Body of pancreas (tissue), 4 donors: ENCODE data around the gene FEM1B. TPM values are rescaled to one million over a fixed set of nuclear protein-coding genes. Genes with fewer than 3 reads are reported as not detected.

Experiments
- ATAC-seq: fragments of 150-250 bp; one replicate; pipeline ENCODE4 v1.9.1; 2016
- DNase-seq, 4 donors: peaks; one replicate each; pipeline ENCODE4 v3.0.0-alpha.2; 2019
- H3K27ac ChIP-seq, 4 donors: fragments of 200-600 bp; sonication (generic); 1 replicate in 3 of 4; 2 replicates in 1 of 4; pipeline versions ENCODE4 v1.5.1 to v1.6.1; 2016 to 2019; ENCODE audit warnings: mild to moderate bottlenecking in 1 of 4, mixed read lengths in 1 of 4, moderate library complexity in 1 of 4
- H3K27me3 ChIP-seq, 2 donors: fragments of 200-600 bp; sonication (generic); one replicate each; pipeline ENCODE4 v1.6.0; 2016; ENCODE audit warnings: mild to moderate bottlenecking in 1 of 2
- H3K36me3 ChIP-seq, 2 donors: fragments of 200-600 bp; sonication (generic); replicated peaks in 1 of 2; 2 replicates each; pipeline ENCODE4 v1.5.1; 2016; ENCODE audit warnings: low read depth in 2 of 2; ENCODE audit not compliant: insufficient read depth in 1 of 2
- H3K4me1 ChIP-seq: fragments of 200-600 bp; sonication (generic); one replicate; pipeline ENCODE4 v1.6.0; 2016
- H3K4me3 ChIP-seq, 2 donors: fragments of 200-600 bp; sonication (generic); 1 replicate in 1 of 2; 2 replicates in 1 of 2; pipeline ENCODE4 v1.5.1; 2016 to 2019
- H3K9me3 ChIP-seq, 3 donors: fragments of 200-600 bp; sonication (generic); 1 replicate in 2 of 3; 2 replicates in 1 of 3; pipeline ENCODE4 v1.5.1; 2016
- CTCF ChIP-seq, 7 experiments: fragments of 450-650 bp in 4 of 7; fragments of 200-600 bp in 3 of 7; sonication (generic) in 3 of 7; IDR thresholded peaks; one replicate each; pipeline ENCODE4 v1.5.1; 2016 to 2019; ENCODE audit warnings: antibody characterized with exemption in 7 of 7
- POLR2A ChIP-seq, 3 donors: fragments of 450-650 bp; IDR thresholded peaks; one replicate each; pipeline ENCODE4 v1.6.1; 2016; ENCODE audit warnings: antibody characterized with exemption in 3 of 3, mild to moderate bottlenecking in 2 of 3
- WGBS, 2 donors: methylation state at CpG; one replicate each; pipeline ENCODE4 v1.1.5; 2017; 5-methylcytosine and 5-hydroxymethylcytosine counted together
- intact Hi-C: fragments of 100-400 bp; cut with DNase I; formaldehyde crosslinking; loops from one replicate; pipeline ENCODE4 v1.15.1; 2023
- total RNA-seq, 2 donors: library from RNA; depleted of rRNA; stranded (reverse); fragments of >200 nt; gene quantifications; one replicate each; pipeline ENCODE4 v1.1.0, GENCODE V29; 2016

Gene FEM1B
- total RNA-seq, 2 donors from 2014 or later, result 10.5 to 19.7 TPM

GRCh38 chr15:68315035-68315434, 37.5 kb downstream of the FEM1B start:
- intact Hi-C loops, result no loop called here
- ATAC-seq (no peak), DNase-seq (peak in 1 of 4 donors; percentile 0)
- peaks cover 11% of the 10 kb centered on the region for H3K4me1 ChIP-seq
- no peaks in the 10 kb centered on the region for H3K27me3 ChIP-seq
- H3K9me3 ChIP-seq, result no peaks in the 10 kb centered on the region
- 87 to 88% methylated on average over 1 of the region's 1 CpG for WGBS, 2 donors
- no peaks in the 10 kb centered on the region for H3K36me3 ChIP-seq
- no peak overlapping the region for H3K27ac ChIP-seq
- H3K4me3 ChIP-seq, result no peak overlapping the region
- TF ChIP-seq POLR2A (IDR thresholded peaks at IDR 0.05), result no peak
- no peak for TF ChIP-seq CTCF (IDR thresholded peaks at IDR 0.05)

DNA sequence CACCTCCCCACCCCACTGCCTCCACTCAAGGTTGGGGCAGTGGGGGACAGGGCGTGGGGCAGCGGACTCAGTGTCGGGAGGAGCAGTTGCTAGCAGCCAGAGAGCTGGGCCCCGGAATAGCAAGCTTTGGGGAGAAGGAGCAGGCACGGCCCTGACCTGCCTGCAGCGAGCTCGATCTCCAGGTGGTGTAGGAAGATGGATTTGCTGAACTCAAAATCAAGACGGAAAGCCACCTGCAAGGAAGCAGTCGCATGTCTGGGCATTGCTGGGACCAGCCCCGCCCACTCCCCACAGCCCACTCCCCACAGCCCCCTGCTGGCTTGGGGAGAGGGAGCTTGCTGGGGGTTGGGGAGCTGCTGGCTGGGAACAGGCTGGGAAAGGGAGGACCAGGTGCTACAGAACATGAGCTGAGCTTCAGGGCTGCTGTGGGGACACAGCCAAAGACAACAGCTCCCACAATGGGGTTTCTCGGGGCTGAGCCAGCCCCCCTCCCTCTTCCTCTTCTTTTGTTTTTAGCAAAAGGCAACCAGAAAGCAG, 38.0 kb downstream of the FEM1B start:
- WGBS, 2 donors, result 62 to 88% methylated on average over 5 to 11 of the region's 11 CpGs

DNA sequence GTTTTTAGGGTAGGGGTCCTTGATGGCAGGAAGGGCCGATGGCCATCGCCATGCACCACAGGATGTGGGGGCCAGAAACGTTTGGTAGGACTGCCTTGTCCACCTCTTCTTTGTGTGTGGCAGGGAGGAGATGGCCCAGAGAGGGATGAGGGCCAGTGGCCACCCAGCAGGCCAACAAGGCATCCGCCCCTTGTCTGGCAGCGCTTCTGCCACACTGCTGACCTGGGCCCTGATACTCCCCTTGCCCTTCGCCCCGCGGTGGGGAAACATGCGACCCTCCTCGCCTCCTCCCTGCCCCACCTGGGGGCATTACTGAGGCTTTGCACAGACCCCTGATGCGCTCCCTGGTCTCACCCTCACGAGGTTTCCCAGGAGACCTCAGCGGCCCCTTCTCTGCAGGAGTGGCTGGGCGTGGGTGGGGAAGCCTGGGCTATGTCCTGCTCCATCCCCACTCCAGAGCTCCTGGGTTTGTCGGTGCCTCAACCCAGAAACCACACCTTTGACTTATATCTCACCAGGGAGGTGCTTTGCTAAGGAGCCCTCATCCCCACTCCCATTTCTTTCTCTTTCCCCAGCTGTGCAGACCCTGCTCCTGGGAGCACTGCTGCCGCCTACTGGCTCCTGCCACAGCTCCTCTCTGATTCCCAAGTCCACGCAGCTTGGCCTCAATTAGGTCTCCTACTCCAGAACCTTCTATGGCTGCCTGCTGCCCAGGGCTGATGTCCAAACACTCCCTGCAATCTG, 38.7 kb downstream of the FEM1B start:
- ATAC-seq (no peak), DNase-seq (peak in 2 of 4 donors; percentile 8 to 9)
- TF ChIP-seq POLR2A (IDR thresholded peaks at IDR 0.05) (no peak), CTCF (IDR thresholded peaks at IDR 0.05) (peak in 1 of 7 experiments; percentile 3)
- Histone ChIP-seq H3K4me1 (no peaks in the 10 kb centered on the region), H3K27ac (no peak overlapping the region), H3K9me3 (no peaks in the 10 kb centered on the region), H3K36me3 (no peaks in the 10 kb centered on the region), H3K4me3 (no peak overlapping the region), H3K27me3 (no peaks in the 10 kb centered on the region)
- intact Hi-C loops, result no loop called here
- WGBS, 2 donors, result 77 to 79% methylated on average over 14 to 17 of the region's 17 CpGs

More for the DNA sequence above, 38.0 kb downstream of the FEM1B start:
- no peaks in the 10 kb centered on the region for H3K9me3 ChIP-seq
- H3K36me3 ChIP-seq, result no peaks in the 10 kb centered on the region
- H3K27ac ChIP-seq, result no peak overlapping the region
- H3K4me1 ChIP-seq, result peaks cover 6% of the 10 kb centered on the region
- DNase-seq, result peak in 1 of 4 donors; percentile 7
- no peak overlapping the region for H3K4me3 ChIP-seq
- no peaks in the 10 kb centered on the region for H3K27me3 ChIP-seq
- TF ChIP-seq POLR2A (IDR thresholded peaks at IDR 0.05) (no peak), CTCF (IDR thresholded peaks at IDR 0.05) (no peak)
- intact Hi-C loops, result no loop called here
- ATAC-seq, result no peak

DNA sequence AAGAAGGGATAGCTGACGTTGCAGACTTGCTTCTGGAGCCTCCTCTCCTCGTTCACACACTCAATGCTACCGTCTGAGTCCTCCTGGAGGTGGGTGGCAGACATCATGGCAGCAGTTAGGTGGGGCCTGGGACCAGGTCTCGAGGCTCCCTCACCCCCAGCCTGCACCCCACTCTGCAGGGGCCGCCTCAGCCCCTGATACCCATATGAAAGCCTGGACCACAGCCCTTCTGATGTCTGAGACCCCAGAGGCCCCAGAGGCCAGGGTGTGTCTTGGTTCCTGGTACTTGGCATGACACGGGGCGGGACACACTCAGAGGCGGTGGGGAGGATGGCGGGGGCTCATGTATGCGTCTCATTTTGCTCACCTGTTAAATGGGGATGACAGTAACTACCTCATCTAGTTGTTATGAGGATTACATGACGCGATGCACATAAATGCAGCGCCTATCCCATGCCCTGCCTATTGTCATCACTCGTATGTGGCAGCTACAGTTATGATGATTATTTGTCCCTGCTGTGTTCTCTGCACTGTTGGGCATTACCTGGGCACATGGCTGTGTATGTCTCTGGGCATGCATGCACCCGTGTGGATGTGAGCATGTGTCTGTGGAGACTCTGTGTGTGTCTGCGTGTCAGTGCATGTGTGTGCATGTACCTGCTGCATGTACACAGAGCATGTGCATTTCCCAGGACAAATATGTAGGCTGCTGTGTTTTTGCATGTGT, 39.9 kb downstream of the FEM1B start:
- 72 to 88% methylated on average over 15 to 16 of the region's 16 CpGs for WGBS, 2 donors
- no peak overlapping the region for H3K4me3 ChIP-seq
- intact Hi-C loops, result no loop called here
- peak in 1 of 4 donors; percentile 9 for DNase-seq
- no peaks in the 10 kb centered on the region for H3K9me3 ChIP-seq
- H3K4me1 ChIP-seq, result no peaks in the 10 kb centered on the region
- H3K27ac ChIP-seq, result no peak overlapping the region
- TF ChIP-seq CTCF (IDR thresholded peaks at IDR 0.05) (no peak), POLR2A (IDR thresholded peaks at IDR 0.05) (no peak)
- H3K36me3 ChIP-seq, result no peaks in the 10 kb centered on the region
- no peaks in the 10 kb centered on the region for H3K27me3 ChIP-seq
- ATAC-seq, result no peak
